Kidney (tissue), 14 donors: ENCODE data around the gene ZDBF2. TPM values are rescaled to one million over a fixed set of nuclear protein-coding genes. Genes with fewer than 3 reads are reported as not detected.

Source experiments
- DNase-seq, 5 donors: peaks; one replicate each; pipeline ENCODE4 v3.0.0-alpha.2; 2013 to 2020
- FAIRE-seq: peaks from 2 replicates; lab custom pipeline; 2012; peaks lifted over from hg19 to GRCh38; lab: Jason Lieb, UNC
- H3K27ac ChIP-seq, 2 donors: one replicate each; pipeline ENCODE4 v1.7.0; 2013; ENCODE audit warnings: low read depth in 2 of 2, low read length in 2 of 2, inconsistent platforms in 1 of 2
- H3K27me3 ChIP-seq: one replicate; pipeline ENCODE4 v1.7.1; 2013; ENCODE audit warnings: low read length, inconsistent platforms; ENCODE audit not compliant: control insufficient read depth, insufficient read depth
- H3K36me3 ChIP-seq, 3 donors: one replicate each; pipeline versions ENCODE4 v1.7.0 to v1.7.1; 2013; ENCODE audit warnings: low read length in 3 of 3, control low read depth in 1 of 3, inconsistent platforms in 1 of 3; ENCODE audit not compliant: insufficient read depth in 3 of 3, control insufficient read depth in 2 of 3
- H3K4me1 ChIP-seq, 3 donors: one replicate each; pipeline versions ENCODE4 v1.7.0 to v1.7.1; 2013; ENCODE audit warnings: low read length in 3 of 3, inconsistent platforms in 1 of 3, low read depth in 1 of 3; ENCODE audit not compliant: control insufficient read depth in 2 of 3, insufficient read depth in 2 of 3
- H3K4me3 ChIP-seq, 3 donors: one replicate each; pipeline versions ENCODE4 v1.7.0 to v1.8.1; 2013; ENCODE audit warnings: low read length in 3 of 3, control low read depth in 1 of 3, inconsistent platforms in 1 of 3
- H3K9ac ChIP-seq, 3 donors: one replicate each; pipeline versions ENCODE4 v1.7.0 to v1.7.1; 2013; ENCODE audit warnings: low read length in 3 of 3, control low read depth in 1 of 3, inconsistent platforms in 1 of 3
- H3K9me3 ChIP-seq, 3 donors: one replicate each; pipeline versions ENCODE4 v1.7.0 to v1.7.1; 2013; ENCODE audit warnings: low read length in 3 of 3, control low read depth in 1 of 3, inconsistent platforms in 1 of 3; ENCODE audit not compliant: control insufficient read depth in 2 of 3, insufficient read depth in 1 of 3
- intact Hi-C: fragments of 100-400 bp; cut with DNase I; formaldehyde crosslinking; loops from one replicate; pipeline ENCODE4 v1.11.1; 2022
- polyA plus RNA-seq: library from polyadenylated mRNA; stranded (reverse); fragments of 350-450 nt; fragmentation: Illumina TruSeq; extraction: RNeasy Lipid Tissue Mini Kit (QIAGEN cat#74804); gene quantifications from one replicate; pipeline ENCODE4 v1.2.3, GENCODE V29; 2014; ENCODE audit warnings: low read depth, low replicate concordance; ENCODE audit not compliant: insufficient read depth
- total RNA-seq: library from RNA; stranded (reverse); fragmentation: NEBNext Ultra II Directional; extraction: Animal tissue kit (Norgen Biotek cat#: 25700); gene quantifications from one replicate; pipeline ENCODE4 v1.2.1, GENCODE V29; 2021
- TF ChIP-seq, protein P1 (sequence below): IDR thresholded peaks from 3 replicates; pipeline ENCODE4 v1.5.1; 2012; ENCODE audit warnings: mild to moderate bottlenecking, moderate library complexity, borderline replicate concordance; ENCODE audit not compliant: insufficient read depth; ENCODE audit errors: extremely low read depth
- donor health status: control.
- donor health status: control.
- donor health status: control.
- donor health status: control.
- donor health status: control.
- donor health status: DM: yes; HTN: yes; CAD: no.
- donor health status: Normal renal cell carcinoma (clear cell type).

The ZDBF2 gene
- total and polyA plus RNA-seq, 2 donors from 2014 or later, result 0.90 to 10.5 TPM

DNA sequence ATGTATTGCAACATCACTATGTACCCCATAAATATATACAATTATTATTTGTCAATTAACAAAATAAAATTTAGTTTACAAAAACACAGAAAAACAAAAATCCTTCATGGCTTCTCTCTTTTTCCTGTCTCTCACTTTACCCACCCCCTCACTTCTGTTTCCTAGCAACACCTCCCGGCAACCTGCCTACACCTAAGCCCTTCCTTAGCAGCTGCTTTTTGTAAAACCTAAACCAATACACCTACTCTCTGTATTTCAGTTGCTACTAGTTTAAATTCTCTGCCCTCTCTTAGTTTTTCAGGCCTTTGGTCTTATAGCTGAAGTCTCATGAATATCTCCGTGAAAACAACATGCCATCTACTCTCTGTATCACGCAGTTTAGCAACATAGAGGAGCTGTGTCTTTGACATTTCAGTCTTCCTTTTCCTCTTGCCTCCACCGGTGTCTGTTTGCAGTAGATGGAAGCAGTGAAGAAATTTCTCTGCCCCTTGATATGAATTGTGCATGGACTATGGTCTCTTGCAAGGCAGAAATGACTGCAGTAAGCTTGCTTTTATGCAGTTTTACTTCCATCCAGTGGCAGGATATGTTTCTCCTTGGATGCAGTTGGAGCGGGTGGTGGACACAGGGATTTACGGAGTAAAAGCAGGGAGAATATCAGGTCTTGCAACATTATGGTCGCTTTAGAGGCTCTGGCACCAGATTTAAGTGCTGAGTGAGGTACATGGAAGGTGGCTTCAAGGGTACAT lies 42.0 kb upstream of the ZDBF2 start:
- no peak overlapping the region for H3K4me3 ChIP-seq
- no peaks in the 10 kb centered on the region for H3K36me3 ChIP-seq
- DNase-seq (no peak), FAIRE-seq (no peak)
- no peak overlapping the region for H3K27ac ChIP-seq
- no peaks in the 10 kb centered on the region for H3K9me3 ChIP-seq
- H3K9ac ChIP-seq, result no peak overlapping the region
- TF ChIP-seq, protein P1, sequence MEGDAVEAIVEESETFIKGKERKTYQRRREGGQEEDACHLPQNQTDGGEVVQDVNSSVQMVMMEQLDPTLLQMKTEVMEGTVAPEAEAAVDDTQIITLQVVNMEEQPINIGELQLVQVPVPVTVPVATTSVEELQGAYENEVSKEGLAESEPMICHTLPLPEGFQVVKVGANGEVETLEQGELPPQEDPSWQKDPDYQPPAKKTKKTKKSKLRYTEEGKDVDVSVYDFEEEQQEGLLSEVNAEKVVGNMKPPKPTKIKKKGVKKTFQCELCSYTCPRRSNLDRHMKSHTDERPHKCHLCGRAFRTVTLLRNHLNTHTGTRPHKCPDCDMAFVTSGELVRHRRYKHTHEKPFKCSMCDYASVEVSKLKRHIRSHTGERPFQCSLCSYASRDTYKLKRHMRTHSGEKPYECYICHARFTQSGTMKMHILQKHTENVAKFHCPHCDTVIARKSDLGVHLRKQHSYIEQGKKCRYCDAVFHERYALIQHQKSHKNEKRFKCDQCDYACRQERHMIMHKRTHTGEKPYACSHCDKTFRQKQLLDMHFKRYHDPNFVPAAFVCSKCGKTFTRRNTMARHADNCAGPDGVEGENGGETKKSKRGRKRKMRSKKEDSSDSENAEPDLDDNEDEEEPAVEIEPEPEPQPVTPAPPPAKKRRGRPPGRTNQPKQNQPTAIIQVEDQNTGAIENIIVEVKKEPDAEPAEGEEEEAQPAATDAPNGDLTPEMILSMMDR, result no peak
- no peaks in the 10 kb centered on the region for H3K4me1 ChIP-seq
- H3K27me3 ChIP-seq, result no peaks in the 10 kb centered on the region
- intact Hi-C loops, result no loop called here

DNA sequence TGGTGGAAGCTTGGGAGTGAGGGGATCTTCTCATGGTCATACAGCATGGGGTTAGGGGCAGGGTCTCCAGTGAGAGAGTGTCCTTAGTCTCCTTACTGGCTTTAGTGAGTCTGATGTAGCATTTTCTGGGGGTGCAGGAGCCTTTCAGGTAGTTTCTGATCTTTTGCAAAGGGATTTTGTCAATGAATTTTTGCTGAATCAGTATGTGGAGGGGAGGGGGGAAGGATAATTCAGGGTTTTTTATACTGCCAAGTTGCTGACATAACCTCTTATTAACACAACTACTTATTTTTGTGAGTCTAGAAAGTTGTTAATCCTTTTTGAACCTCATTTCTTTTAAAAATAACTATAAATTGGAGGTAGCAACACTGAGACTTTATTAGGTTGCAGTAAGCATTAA lies 35.3 kb upstream of the ZDBF2 start:
- Histone ChIP-seq H3K4me1 (no peaks in the 10 kb centered on the region), H3K9ac (no peak overlapping the region), H3K27me3 (no peaks in the 10 kb centered on the region), H3K9me3 (no peaks in the 10 kb centered on the region), H3K27ac (no peak overlapping the region), H3K4me3 (no peak overlapping the region), H3K36me3 (no peaks in the 10 kb centered on the region)
- DNase-seq, result no peak
- no peak for FAIRE-seq
- intact Hi-C loops, result no loop called here
- TF ChIP-seq, protein P1, result no peak

- H3K9ac ChIP-seq, result no peak overlapping the region
- intact Hi-C loops, result no loop called here
- TF ChIP-seq, protein P1, result no peak
Observed at GRCh38 chr2:206240327-206240726, 34.1 kb upstream of the ZDBF2 start.

DNA sequence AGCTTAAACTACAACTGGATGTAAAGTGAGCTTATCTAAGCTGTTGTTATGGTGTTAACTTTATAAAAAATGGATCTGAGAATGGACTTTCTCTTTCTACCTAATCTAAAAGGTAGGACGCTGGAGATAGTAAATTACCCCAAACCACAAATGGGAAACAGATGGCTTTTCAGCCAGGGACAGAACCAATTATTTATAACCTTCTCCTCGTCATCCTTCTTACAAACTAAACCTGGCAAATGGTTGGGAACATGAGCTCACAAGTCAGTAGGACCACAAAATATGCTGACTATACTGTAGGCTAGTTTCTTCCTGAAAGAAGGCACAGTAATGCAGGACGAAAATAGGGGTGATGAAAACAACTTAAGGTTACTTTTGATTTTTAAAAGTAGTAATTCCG lies 32.7 kb upstream of the ZDBF2 start:
- DNase-seq (no peak), FAIRE-seq (no peak)
- Histone ChIP-seq H3K36me3 (no peaks in the 10 kb centered on the region), H3K9me3 (no peaks in the 10 kb centered on the region), H3K27me3 (no peaks in the 10 kb centered on the region), H3K27ac (no peak overlapping the region), H3K9ac (no peak overlapping the region), H3K4me3 (no peak overlapping the region), H3K4me1 (no peaks in the 10 kb centered on the region)
- intact Hi-C loops, result no loop called here
- TF ChIP-seq, protein P1, result no peak

More at GRCh38 chr2:206240327-206240726, 34.1 kb upstream of the ZDBF2 start:
- DNase-seq, result no peak
- no peaks in the 10 kb centered on the region for H3K4me1 ChIP-seq
- no peaks in the 10 kb centered on the region for H3K27me3 ChIP-seq
- H3K27ac ChIP-seq, result no peak overlapping the region
- H3K4me3 ChIP-seq, result no peak overlapping the region
- no peaks in the 10 kb centered on the region for H3K36me3 ChIP-seq
- FAIRE-seq, result no peak
- H3K9me3 ChIP-seq, result no peaks in the 10 kb centered on the region
